HepG2 (cell line): ENCODE data around the gene ARHGAP25. TPM values are rescaled to one million over a fixed set of nuclear protein-coding genes. Genes with fewer than 3 reads are reported as not detected.

Source experiments
- BORCS8-MEF2B ChIP-seq: sonication (generic); formaldehyde crosslinking; IDR thresholded peaks from 2 replicates; pipeline ENCODE4 v1.8.0; 2022; ENCODE audit warnings: mild to moderate bottlenecking, missing genetic modification reagents
- ETV5 ChIP-seq: IDR thresholded peaks from 2 replicates; pipeline ENCODE4 v1.6.1; 2018; ENCODE audit warnings: missing biosample characterization, missing genetic modification reagents, inconsistent platforms, borderline replicate concordance
- GABPA ChIP-seq, 2 experiments: IDR thresholded peaks; 2 replicates each; pipeline ENCODE4 v1.6.1; 2011 to 2016; ENCODE audit warnings: low read depth in 2 of 2, low read length in 1 of 2, missing biosample characterization in 1 of 2, missing genetic modification characterization in 1 of 2
- NCOR1 ChIP-seq: fragments of 200-600 bp; sonication (generic); IDR thresholded peaks from 2 replicates; pipeline ENCODE4 v1.7.0; 2017; ENCODE audit warnings: antibody characterized with exemption, low read length, borderline replicate concordance
- SMARCC2 ChIP-seq: fragments of 450-650 bp; IDR thresholded peaks from 2 replicates; pipeline ENCODE4 v1.6.1; 2017; ENCODE audit warnings: antibody characterized with exemption, mild to moderate bottlenecking
- U2AF1 ChIP-seq: fragments of 200-400 bp; formaldehyde crosslinking; optimal IDR thresholded peaks from 2 replicates; pipeline ENCODE3; 2017; ENCODE audit warnings: mild to moderate bottlenecking, low read depth, low read length
- ZBTB7A ChIP-seq: sonication (generic); formaldehyde crosslinking; IDR thresholded peaks from 2 replicates; pipeline ENCODE4 v1.8.0; 2022; ENCODE audit warnings: mild to moderate bottlenecking, missing genetic modification reagents
- ZFP36L1 ChIP-seq: sonication (generic); formaldehyde crosslinking; IDR thresholded peaks from 2 replicates; pipeline ENCODE4 v1.8.0; 2022; ENCODE audit warnings: mild to moderate bottlenecking, missing genetic modification reagents, moderate library complexity
- ZFY ChIP-seq: sonication (generic); formaldehyde crosslinking; IDR thresholded peaks from 2 replicates; pipeline ENCODE4 v1.4.0; 2020; ENCODE audit warnings: missing genetic modification reagents
- ZNF124 ChIP-seq: sonication (generic); formaldehyde crosslinking; IDR thresholded peaks from 2 replicates; pipeline ENCODE4 v1.4.0; 2020; ENCODE audit warnings: missing genetic modification reagents
- ZNF329 ChIP-seq: sonication (generic); formaldehyde crosslinking; IDR thresholded peaks from 2 replicates; pipeline ENCODE4 v1.9.0; 2021; ENCODE audit warnings: low read depth, mild to moderate bottlenecking, missing genetic modification reagents
- ZNF788 ChIP-seq: sonication (generic); formaldehyde crosslinking; IDR thresholded peaks from 2 replicates; pipeline ENCODE4 v1.5.0; 2020; ENCODE audit warnings: mild to moderate bottlenecking, missing genetic modification reagents, borderline replicate concordance
- ZNF83 ChIP-seq: sonication (generic); formaldehyde crosslinking; IDR thresholded peaks from 2 replicates; pipeline ENCODE4 v1.4.0; 2020; ENCODE audit warnings: missing genetic modification reagents, mild to moderate bottlenecking, borderline replicate concordance
- polyA plus RNA-seq, 8 experiments: library from polyadenylated mRNA; depleted of rRNA in 3 of 8; stranded (reverse) in 7 of 8; unstranded in 1 of 8; fragments of >200 nt; fragmentation: Illumina TruSeq in 4 of 8; extraction: Trizol in 4 of 8; gene quantifications; 2 replicates each; pipeline versions ENCODE4 v1.2.1 to v1.2.3, GENCODE V29; 2011 to 2016; ENCODE audit warnings: low read depth in 4 of 8, missing spikeins in 1 of 8, mixed read lengths in 1 of 8; ENCODE audit not compliant: insufficient read depth in 1 of 8
- total RNA-seq, 5 experiments: library from RNA; depleted of rRNA; stranded (reverse); fragments of >200 nt; fragmentation: Illumina TruSeq; extraction: Trizol; gene quantifications; 2 replicates each; pipeline ENCODE4 v1.2.3, GENCODE V29; 2016; ENCODE audit warnings: low read depth in 1 of 5
- TF ChIP-seq, protein P1 (sequence below): sonication (generic); formaldehyde crosslinking; IDR thresholded peaks from 2 replicates; pipeline ENCODE4 v1.5.1; 2020; ENCODE audit warnings: missing genetic modification reagents, mild to moderate bottlenecking, borderline replicate concordance
- TF ChIP-seq, protein P2 (sequence below): sonication (generic); formaldehyde crosslinking; conservative IDR thresholded peaks from 2 replicates; pipeline ENCODE4 v1.8.1; 2023; ENCODE audit warnings: missing genetic modification reagents
- TF ChIP-seq, protein P3 (sequence below): sonication (generic); formaldehyde crosslinking; IDR thresholded peaks from 2 replicates; pipeline ENCODE4 v1.4.0; 2020; ENCODE audit warnings: missing genetic modification reagents
- TF ChIP-seq, protein P4 (sequence below): sonication (generic); formaldehyde crosslinking; IDR thresholded peaks from 2 replicates; pipeline ENCODE4 v1.8.0; 2022; ENCODE audit warnings: low read depth, missing genetic modification reagents
- TF ChIP-seq, protein P5 (sequence below): sonication (generic); formaldehyde crosslinking; IDR thresholded peaks from 2 replicates; pipeline ENCODE4 v1.4.0; 2020; ENCODE audit warnings: low read depth, mild to moderate bottlenecking, missing genetic modification reagents
- TF ChIP-seq, protein P6 (sequence below): sonication (generic); formaldehyde crosslinking; IDR thresholded peaks from 2 replicates; pipeline ENCODE4 v1.5.1; 2020; ENCODE audit warnings: mild to moderate bottlenecking, missing genetic modification reagents

The ARHGAP25 gene
- total and polyA plus RNA-seq, 2 of the 13 experiments (the other 11 are each of a cell fraction or from before 2014, with no cell fraction given), result not detected

DNA sequence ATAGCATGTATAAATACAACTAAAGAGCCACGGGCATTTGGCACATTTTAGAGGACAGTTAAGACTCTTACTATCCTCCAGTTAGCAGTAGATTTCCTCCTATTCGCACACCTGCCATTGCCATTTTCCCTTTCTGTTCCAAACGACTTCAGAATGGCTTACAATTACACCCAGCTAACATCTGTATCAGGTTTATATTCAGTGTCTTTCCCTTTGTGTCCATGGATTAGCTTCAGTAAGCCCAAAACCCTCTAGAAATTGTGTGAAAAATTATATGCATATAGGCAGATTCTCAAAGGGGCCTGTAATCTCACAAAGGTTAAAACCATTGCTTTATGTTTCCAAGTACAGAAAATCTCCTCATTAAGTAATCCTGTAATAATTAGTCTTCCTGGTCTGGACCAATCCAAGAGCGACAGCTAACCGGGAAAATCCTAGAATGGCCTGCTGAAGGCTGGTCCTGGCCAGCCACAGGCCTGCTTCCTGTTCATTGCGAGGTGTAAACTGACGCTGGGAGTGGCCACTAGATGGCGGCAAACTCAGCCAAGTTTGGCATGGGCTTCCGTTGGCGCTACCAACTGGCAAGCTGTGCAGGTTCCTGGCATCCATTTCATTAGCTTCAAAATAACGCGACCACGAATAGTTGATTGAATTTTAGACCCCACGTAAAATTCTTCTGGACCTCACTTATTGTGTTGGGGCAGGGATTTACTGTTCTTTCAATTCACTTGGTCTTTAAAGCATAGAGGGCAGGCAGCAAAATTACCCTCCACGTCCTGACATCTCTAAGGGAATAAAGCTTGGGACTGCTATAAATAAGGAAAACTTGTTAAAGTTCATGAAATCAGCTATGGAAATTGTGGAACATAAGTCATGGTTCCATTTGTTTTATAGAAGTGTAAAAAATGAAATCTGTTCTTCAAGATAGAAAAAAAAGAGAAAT, 17.1 kb downstream of the ARHGAP25 start (continued):
- TF ChIP-seq BORCS8-MEF2B (CRISPR knock-in tag), result 0 out of 2 replicates have a peak, but pooled peaks have one; percentile 35
- no peak for TF ChIP-seq ZNF83 (CRISPR knock-in tag)
- TF ChIP-seq, protein P1, sequence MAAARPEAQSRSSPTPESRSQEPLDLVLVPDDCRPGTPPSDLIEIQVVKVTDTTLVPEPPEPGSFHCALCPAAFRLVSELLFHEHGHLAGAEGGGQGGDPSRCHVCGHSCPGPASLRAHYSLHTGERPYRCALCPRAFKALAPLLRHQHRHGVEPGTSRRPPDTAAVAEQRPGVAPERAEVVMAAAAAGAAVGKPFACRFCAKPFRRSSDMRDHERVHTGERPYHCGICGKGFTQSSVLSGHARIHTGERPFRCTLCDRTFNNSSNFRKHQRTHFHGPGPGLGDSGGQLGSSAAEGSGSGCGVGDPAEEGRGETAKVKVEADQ (CRISPR knock-in tag), result no peak
- TF ChIP-seq, protein P2, sequence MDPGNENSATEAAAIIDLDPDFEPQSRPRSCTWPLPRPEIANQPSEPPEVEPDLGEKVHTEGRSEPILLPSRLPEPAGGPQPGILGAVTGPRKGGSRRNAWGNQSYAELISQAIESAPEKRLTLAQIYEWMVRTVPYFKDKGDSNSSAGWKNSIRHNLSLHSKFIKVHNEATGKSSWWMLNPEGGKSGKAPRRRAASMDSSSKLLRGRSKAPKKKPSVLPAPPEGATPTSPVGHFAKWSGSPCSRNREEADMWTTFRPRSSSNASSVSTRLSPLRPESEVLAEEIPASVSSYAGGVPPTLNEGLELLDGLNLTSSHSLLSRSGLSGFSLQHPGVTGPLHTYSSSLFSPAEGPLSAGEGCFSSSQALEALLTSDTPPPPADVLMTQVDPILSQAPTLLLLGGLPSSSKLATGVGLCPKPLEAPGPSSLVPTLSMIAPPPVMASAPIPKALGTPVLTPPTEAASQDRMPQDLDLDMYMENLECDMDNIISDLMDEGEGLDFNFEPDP (CRISPR knock-in tag), result 0 out of 2 replicates have a peak, but pooled peaks have one; percentile 25
- TF ChIP-seq NCOR1, result no peak
- TF ChIP-seq U2AF1, result no peak
- TF ChIP-seq ZNF124 (CRISPR knock-in tag), result no peak
- TF ChIP-seq, protein P3, sequence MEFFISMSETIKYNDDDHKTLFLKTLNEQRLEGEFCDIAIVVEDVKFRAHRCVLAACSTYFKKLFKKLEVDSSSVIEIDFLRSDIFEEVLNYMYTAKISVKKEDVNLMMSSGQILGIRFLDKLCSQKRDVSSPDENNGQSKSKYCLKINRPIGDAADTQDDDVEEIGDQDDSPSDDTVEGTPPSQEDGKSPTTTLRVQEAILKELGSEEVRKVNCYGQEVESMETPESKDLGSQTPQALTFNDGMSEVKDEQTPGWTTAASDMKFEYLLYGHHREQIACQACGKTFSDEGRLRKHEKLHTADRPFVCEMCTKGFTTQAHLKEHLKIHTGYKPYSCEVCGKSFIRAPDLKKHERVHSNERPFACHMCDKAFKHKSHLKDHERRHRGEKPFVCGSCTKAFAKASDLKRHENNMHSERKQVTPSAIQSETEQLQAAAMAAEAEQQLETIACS, result no peak
- peak; percentile 70; the same call in 1 of the 2 replicates for TF ChIP-seq ETV5 (CRISPR knock-in tag)
- TF ChIP-seq, protein P4, sequence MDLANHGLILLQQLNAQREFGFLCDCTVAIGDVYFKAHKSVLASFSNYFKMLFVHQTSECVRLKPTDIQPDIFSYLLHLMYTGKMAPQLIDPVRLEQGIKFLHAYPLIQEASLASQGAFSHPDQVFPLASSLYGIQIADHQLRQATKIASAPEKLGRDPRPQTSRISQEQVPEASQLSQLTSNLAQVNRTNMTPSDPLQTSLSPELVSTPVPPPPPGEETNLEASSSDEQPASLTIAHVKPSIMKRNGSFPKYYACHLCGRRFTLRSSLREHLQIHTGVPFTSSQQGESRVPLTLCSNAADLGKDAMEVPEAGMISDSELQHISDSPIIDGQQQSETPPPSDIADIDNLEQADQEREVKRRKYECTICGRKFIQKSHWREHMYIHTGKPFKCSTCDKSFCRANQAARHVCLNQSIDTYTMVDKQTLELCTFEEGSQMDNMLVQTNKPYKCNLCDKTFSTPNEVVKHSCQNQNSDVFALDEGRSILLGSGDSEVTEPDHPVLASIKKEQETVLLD (CRISPR knock-in tag), result no peak
- TF ChIP-seq SMARCC2, result no peak
- TF ChIP-seq GABPA (IDR thresholded peaks at IDR 0.05; ENCODE audit: low read depth, low read length), result no peak
- TF ChIP-seq GABPA (CRISPR knock-in tag; IDR thresholded peaks at IDR 0.05; ENCODE audit: low read depth), result peak; percentile 54
- TF ChIP-seq, protein P5, sequence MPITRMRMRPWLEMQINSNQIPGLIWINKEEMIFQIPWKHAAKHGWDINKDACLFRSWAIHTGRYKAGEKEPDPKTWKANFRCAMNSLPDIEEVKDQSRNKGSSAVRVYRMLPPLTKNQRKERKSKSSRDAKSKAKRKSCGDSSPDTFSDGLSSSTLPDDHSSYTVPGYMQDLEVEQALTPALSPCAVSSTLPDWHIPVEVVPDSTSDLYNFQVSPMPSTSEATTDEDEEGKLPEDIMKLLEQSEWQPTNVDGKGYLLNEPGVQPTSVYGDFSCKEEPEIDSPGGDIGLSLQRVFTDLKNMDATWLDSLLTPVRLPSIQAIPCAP (CRISPR knock-in tag), result no peak
- no peak for TF ChIP-seq ZFP36L1
- no peak for TF ChIP-seq ZNF788 (CRISPR knock-in tag)
- TF ChIP-seq, protein P6, sequence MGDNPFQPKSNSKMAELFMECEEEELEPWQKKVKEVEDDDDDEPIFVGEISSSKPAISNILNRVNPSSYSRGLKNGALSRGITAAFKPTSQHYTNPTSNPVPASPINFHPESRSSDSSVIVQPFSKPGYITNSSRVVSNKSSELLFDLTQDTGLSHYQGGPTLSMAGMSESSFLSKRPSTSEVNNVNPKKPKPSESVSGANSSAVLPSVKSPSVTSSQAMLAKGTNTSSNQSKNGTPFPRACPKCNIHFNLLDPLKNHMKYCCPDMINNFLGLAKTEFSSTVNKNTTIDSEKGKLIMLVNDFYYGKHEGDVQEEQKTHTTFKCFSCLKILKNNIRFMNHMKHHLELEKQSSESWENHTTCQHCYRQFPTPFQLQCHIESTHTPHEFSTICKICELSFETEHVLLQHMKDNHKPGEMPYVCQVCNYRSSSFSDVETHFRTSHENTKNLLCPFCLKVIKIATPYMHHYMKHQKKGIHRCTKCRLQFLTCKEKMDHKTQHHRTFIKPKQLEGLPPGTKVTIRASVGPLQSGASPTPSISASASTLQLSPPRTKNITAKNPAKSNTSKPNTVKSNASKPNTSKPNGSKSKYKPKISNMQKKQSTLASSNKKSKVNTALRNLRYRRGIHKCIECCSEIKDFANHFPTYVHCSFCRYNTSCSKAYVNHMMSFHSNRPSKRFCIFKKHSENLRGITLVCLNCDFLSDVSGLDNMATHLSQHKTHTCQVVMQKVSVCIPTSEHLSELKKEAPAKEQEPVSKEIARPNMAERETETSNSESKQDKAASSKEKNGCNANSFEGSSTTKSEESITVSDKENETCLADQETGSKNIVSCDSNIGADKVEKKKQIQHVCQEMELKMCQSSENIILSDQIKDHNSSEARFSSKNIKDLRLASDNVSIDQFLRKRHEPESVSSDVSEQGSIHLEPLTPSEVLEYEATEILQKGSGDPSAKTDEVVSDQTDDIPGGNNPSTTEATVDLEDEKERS (CRISPR knock-in tag), result no peak
- no peak for TF ChIP-seq ZNF329
- no peak for TF ChIP-seq ZBTB7A (CRISPR knock-in tag)
- peak; percentile 54 for TF ChIP-seq ZFY (CRISPR knock-in tag)
